ENCODE measurements around the gene AP2M1.

Gene AP2M1

DNA sequence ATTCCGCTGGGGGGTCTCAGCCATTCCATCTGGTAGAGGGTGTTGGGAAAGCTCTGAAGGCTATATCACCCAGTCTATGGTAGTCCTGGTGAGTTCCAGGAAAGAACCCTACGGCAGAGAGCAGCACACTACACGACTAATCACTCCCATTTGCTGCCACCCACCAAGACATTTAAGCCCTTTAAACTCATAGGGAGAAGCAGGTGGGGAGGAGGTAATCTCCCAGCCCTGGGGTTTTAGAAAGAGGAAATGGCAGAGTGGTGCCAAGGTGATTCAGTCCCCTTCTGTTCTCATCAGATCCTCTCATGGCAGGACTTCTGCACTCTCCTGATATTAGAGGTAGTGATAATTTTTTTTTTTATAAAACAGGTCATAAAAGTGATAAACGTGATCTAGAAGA lies 44.2 kb downstream of the AP2M1 start:
- no peak overlapping the region for H3K27ac Mint-ChIP-seq
- no peak overlapping the region for H3K4me3 Mint-ChIP-seq
- H3K9me3 Mint-ChIP-seq, result no peaks in the 10 kb centered on the region
- ATAC-seq, result no peak
- no peaks in the 10 kb centered on the region for H3K36me3 Mint-ChIP-seq
- DNase-seq (ENCODE audit: low spot score in 2 of 2), result no peak
- H3K4me1 Mint-ChIP-seq, result no peaks in the 10 kb centered on the region

DNA sequence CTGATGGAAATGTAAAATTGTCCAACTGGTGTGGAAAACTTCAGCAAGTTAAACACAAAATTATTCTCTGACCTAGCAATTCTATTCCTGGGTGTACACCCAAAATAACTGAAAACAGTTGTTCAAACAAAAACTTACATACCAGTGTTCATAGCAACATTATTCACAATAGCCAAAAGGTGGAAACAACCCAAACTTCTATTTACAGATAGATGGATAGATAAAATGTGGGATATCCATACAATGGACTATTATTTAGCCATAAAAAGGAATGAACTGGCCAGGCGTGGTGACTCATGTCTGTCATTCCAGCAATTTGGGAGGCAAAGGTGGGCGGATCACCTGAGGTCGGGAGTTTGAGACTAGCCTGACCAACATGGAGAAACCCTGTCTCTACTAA lies 47.9 kb downstream of the AP2M1 start:
- no peaks in the 10 kb centered on the region for H3K4me1 Mint-ChIP-seq
- no peak for ATAC-seq

DNA sequence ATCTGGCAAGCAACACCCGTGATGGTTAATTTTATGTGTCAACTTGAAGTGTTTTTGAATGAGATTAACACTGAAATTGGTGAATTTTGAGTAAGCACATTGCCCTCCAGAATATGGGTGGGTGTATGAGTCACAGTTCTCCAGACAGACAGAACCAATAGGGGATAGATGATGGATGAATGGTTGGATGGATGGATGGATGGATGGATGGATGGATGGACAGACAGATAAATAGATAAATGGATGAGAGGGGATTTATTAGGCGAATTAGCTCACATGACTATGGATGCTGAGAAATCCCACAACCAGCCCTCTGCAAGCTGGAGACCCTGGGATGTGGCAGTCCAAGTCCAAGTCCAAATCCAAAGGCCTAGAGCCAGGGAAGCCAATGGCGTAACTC lies 49.3 kb downstream of the AP2M1 start:
- Mint-ChIP-seq H3K36me3 (no peaks in the 10 kb centered on the region), H3K9me3 (no peaks in the 10 kb centered on the region), H3K4me3 (no peak overlapping the region), H3K27ac (no peak overlapping the region), H3K4me1 (peaks cover 4% of the 10 kb centered on the region)
- DNase-seq (ENCODE audit: low spot score in 2 of 2) (no peak), ATAC-seq (no peak)

More for the DNA sequence above, 47.9 kb downstream of the AP2M1 start:
- Mint-ChIP-seq H3K36me3 (no peaks in the 10 kb centered on the region), H3K4me3 (no peak overlapping the region), H3K27ac (no peak overlapping the region), H3K9me3 (no peaks in the 10 kb centered on the region)
- DNase-seq (ENCODE audit: low spot score in 2 of 2), result no peak

DNA sequence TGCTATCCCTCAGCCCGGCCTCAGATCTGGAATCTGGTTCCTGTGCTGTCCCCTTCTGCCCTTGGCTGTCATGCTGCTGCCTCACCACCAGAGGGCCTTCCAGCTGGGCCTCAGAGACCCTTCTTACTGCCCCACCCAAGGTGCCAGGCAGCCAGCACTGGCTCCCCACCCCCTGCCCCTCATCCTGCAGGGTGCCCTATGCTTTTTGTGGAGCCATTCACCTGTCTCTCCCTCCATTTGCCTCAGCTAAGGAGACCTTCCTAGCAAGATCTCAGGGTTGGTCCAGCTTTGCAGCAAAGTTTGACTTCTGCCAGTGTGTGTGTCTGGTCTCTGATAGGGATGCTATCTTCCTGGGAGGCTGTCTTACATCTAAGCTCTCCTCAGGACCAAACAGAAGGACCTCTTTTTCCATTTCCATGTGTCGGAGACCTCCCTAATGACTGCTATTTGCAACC lies 52.9 kb downstream of the AP2M1 start:
- no peak overlapping the region for H3K4me3 Mint-ChIP-seq
- H3K36me3 Mint-ChIP-seq, result no peaks in the 10 kb centered on the region
- ATAC-seq (peak; percentile 57), DNase-seq (ENCODE audit: low spot score in 2 of 2) (peak; percentile 53 to 74)
- no peaks in the 10 kb centered on the region for H3K9me3 Mint-ChIP-seq
- H3K27ac Mint-ChIP-seq, result no peak overlapping the region
- peaks cover 15% of the 10 kb centered on the region for H3K4me1 Mint-ChIP-seq

GRCh38 chr3:184228376-184229137 lies 53.9 kb downstream of the AP2M1 start:
- DNase-seq (ENCODE audit: low spot score in 2 of 2), result no peak
- Mint-ChIP-seq H3K36me3 (no peaks in the 10 kb centered on the region), H3K9me3 (no peaks in the 10 kb centered on the region), H3K4me3 (peak overlapping the region; percentile 75), H3K4me1 (peaks cover 15% of the 10 kb centered on the region), H3K27ac (no peak overlapping the region)
- ATAC-seq, result no peak

DNA sequence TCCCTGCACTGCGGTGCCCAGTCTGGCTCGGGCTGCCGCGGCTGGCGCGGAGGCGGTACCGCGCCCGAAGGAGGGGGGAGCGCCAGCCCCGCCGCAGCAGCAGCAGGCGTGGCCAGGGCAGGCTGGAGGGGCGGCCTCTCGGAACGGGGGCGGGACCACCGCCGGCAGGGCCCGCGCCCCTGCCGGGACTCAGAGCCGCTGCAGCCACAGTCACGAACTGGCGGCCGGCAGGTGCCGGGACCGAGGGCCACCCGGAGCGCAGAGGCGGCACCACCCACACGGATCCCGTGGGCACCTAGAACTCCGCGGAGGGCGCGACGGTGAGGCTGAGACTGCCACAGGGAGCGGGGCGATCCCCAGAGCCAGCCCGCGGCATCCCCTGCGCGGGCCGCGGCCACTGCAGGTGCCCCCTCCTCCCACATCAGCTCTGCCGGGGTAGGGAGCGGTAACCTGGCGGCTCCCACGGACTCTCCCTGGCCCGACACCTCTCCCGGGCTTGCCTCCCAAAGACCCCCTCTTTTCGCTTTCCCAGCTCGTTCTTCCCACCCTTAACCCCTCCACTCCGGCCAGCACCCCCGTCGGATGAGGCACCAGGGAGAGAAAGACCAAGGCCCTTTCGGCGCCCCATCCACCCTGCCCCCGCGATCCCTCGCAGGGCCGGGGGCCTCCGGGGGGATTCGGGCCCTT lies 54.9 kb downstream of the AP2M1 start, which contains the start of gene VWA5B2:
VWA5B2 (plus strand) TSS at position 192 of the 687 bp plus-strand sequence. CDS start 944 bp downstream, outside the sequence.
- peak; percentile 92 for ATAC-seq
- DNase-seq (ENCODE audit: low spot score in 2 of 2), result peak; percentile 51 to 80
- Mint-ChIP-seq H3K4me3 (peak within 1 kb of the TSS; percentile 75), H3K36me3 (no peaks in the 10 kb centered on the region), H3K9me3 (no peaks in the 10 kb centered on the region), H3K4me1 (peaks cover 15% of the 10 kb centered on the region), H3K27ac (no peak within 1 kb of the TSS)

GRCh38 chr3:184230081-184230602 lies 55.5 kb downstream of the AP2M1 start:
- peak overlapping the region; percentile 75 for H3K4me3 Mint-ChIP-seq
- no peaks in the 10 kb centered on the region for H3K36me3 Mint-ChIP-seq
- DNase-seq (ENCODE audit: low spot score in 2 of 2), result no peak
- H3K4me1 Mint-ChIP-seq, result peaks cover 15% of the 10 kb centered on the region
- no peaks in the 10 kb centered on the region for H3K9me3 Mint-ChIP-seq
- H3K27ac Mint-ChIP-seq, result no peak overlapping the region
- ATAC-seq, result no peak

DNA sequence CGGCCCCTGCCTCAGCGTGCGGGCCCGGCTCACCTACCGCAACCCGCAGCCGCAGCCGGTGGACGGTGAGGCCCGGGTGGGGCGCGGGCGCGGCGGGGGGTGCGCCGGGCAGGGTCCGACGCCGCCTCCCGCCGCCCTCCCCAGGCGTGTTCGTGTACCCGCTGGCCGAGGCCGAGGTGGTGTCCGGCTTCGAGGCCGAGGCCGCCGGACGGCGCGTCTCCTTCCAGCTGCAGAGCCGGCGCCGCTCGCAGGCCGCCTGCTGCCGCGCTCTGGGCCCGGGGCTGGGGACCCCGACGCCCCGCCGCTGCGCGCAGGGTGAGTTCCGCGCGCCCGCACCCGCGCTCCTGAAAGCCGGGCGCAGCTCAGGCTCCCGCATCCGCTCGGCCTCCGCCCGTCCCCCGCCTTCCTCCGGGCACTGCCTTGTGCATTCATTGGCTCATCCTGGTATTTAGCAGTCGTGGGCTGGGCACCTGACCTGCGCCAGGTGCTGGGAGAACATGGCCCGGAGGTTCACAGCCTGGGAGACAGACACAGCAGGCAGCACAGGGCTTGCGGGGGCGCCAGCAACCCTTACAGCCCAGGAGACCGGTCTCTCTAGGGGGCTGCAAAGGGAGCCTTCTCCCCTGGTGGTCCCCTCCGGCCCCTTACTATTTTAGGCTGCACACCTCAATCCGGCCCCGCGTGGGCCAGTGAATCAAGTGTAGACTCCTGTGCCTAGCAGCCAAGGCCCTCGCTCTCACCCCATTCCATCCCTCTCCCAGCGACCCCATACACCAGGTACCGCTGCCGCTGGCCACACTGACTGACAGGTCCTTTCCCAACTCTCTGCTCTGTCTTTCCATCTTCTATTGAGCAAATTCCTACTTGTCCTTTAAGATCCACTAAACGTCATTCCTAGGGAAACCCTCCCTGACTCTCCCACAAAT lies 56.2 kb downstream of the AP2M1 start:
- ATAC-seq (no peak), DNase-seq (ENCODE audit: low spot score in 2 of 2) (no peak)
- Mint-ChIP-seq H3K36me3 (no peaks in the 10 kb centered on the region), H3K9me3 (no peaks in the 10 kb centered on the region), H3K27ac (no peak overlapping the region), H3K4me3 (peak overlapping the region; percentile 55), H3K4me1 (peaks cover 15% of the 10 kb centered on the region)

DNA sequence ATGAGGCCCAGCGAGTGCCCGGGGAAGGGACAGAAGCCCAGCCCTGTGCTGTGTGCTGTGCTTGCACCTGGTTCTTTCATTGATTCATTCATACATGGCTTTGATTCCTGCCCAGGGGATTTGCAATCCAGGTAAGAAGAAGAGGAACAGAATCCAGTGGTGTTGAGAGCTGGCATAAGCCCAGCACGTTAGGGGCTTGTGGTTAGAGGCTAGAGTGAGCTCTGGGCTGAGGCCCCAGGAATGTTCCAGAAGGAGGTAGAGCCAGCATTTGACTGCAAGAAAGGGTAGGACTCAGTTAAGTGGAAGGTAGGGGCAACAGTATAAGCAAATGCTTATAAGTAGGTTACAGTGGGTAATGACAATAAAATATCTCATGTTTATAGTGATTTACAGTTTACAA lies 57.0 kb downstream of the AP2M1 start:
- Mint-ChIP-seq H3K27ac (no peak overlapping the region), H3K4me1 (peaks cover 15% of the 10 kb centered on the region), H3K4me3 (peak overlapping the region; percentile 55), H3K36me3 (no peaks in the 10 kb centered on the region), H3K9me3 (no peaks in the 10 kb centered on the region)
- no peak for ATAC-seq
- no peak for DNase-seq (ENCODE audit: low spot score in 2 of 2)

DNA sequence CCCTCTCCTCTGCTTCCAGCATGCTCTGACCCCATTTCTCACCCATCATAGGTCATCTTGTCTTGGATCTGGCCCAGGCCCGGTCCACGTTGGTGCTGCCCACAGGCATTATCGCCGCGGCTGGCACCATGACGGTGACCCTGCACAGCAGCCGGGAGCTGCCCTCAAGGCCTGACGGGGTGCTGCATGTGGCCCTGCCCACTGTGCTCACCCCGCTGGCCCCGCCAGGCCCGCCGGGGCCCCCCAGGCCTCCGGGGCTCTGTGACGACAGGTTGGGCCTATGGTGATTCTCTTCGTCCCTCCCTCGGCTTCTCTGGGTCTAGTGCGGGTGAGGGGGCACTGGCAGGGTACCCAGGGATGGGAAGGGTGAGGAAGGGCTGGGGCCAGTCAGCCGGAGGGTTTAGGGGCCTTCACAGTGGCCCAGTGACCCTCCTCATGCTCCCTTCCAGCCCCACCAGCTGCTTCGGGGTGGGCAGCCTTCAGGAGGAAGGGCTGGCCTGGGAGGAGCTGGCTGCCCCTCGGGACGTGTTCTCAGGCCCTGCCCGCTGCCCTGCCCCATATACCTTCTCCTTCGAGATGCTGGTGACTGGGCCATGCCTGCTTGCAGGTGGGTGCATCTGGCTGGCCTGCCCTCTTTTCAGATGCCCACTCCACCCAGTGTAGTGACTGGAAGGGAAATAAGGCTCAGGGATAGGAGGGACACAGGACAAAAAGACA lies 58.6 kb downstream of the AP2M1 start:
- ATAC-seq (no peak), DNase-seq (ENCODE audit: low spot score in 2 of 2) (no peak)
- Mint-ChIP-seq H3K9me3 (no peaks in the 10 kb centered on the region), H3K4me3 (no peak overlapping the region), H3K27ac (no peak overlapping the region), H3K36me3 (no peaks in the 10 kb centered on the region), H3K4me1 (peaks cover 20% of the 10 kb centered on the region)

Data from stimulated activated effector memory CD8-positive, alpha-beta T cell treated with anti-CD3 and anti-CD28 coated beads, Interleukin-12 subunit alpha, Interleukin-12 subunit beta, amount 100 ng/mL, for 72 hours (primary cell).